PC-3 (cell line): ENCODE results near the gene GATA3.

Source experiments
- EZH2phosphoT487 ChIP-seq: fragments of 300-600 bp; sonication (generic); IDR thresholded peaks from 2 replicates; pipeline ENCODE4 v1.6.1; 2018; ENCODE audit warnings: mild to moderate bottlenecking, antibody characterized with exemption, low read length, borderline replicate concordance
- TF ChIP-seq, protein P1 (sequence below): fragments of 300-600 bp; sonication (generic); conservative IDR thresholded peaks from 2 replicates; pipeline ENCODE4 v1.5.1; 2017; ENCODE audit warnings: antibody characterized with exemption, low read depth, mild to moderate bottlenecking, low read length

GRCh38 chr10:8009031-8009430, 45.5 kb upstream of the GATA3 start:
- TF ChIP-seq, protein P1, sequence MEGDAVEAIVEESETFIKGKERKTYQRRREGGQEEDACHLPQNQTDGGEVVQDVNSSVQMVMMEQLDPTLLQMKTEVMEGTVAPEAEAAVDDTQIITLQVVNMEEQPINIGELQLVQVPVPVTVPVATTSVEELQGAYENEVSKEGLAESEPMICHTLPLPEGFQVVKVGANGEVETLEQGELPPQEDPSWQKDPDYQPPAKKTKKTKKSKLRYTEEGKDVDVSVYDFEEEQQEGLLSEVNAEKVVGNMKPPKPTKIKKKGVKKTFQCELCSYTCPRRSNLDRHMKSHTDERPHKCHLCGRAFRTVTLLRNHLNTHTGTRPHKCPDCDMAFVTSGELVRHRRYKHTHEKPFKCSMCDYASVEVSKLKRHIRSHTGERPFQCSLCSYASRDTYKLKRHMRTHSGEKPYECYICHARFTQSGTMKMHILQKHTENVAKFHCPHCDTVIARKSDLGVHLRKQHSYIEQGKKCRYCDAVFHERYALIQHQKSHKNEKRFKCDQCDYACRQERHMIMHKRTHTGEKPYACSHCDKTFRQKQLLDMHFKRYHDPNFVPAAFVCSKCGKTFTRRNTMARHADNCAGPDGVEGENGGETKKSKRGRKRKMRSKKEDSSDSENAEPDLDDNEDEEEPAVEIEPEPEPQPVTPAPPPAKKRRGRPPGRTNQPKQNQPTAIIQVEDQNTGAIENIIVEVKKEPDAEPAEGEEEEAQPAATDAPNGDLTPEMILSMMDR: no peak
- no peak for TF ChIP-seq EZH2phosphoT487
